Body of pancreas (tissue), 4 donors: ENCODE results near the gene CDKL5. TPM values are rescaled to one million over a fixed set of nuclear protein-coding genes. Genes with fewer than 3 reads are reported as not detected.

ENCODE experiments used
- ATAC-seq: fragments of 150-250 bp; one replicate; pipeline ENCODE4 v1.9.1; 2016
- DNase-seq, 4 donors: peaks; one replicate each; pipeline ENCODE4 v3.0.0-alpha.2; 2019
- H3K27ac ChIP-seq, 4 donors: fragments of 200-600 bp; sonication (generic); 1 replicate in 3 of 4; 2 replicates in 1 of 4; pipeline versions ENCODE4 v1.5.1 to v1.6.1; 2016 to 2019; ENCODE audit warnings: mild to moderate bottlenecking in 1 of 4, mixed read lengths in 1 of 4, moderate library complexity in 1 of 4
- H3K27me3 ChIP-seq, 2 donors: fragments of 200-600 bp; sonication (generic); one replicate each; pipeline ENCODE4 v1.6.0; 2016; ENCODE audit warnings: mild to moderate bottlenecking in 1 of 2
- H3K36me3 ChIP-seq, 2 donors: fragments of 200-600 bp; sonication (generic); replicated peaks in 1 of 2; 2 replicates each; pipeline ENCODE4 v1.5.1; 2016; ENCODE audit warnings: low read depth in 2 of 2; ENCODE audit not compliant: insufficient read depth in 1 of 2
- H3K4me1 ChIP-seq: fragments of 200-600 bp; sonication (generic); one replicate; pipeline ENCODE4 v1.6.0; 2016
- H3K4me3 ChIP-seq, 2 donors: fragments of 200-600 bp; sonication (generic); 1 replicate in 1 of 2; 2 replicates in 1 of 2; pipeline ENCODE4 v1.5.1; 2016 to 2019
- H3K9me3 ChIP-seq, 3 donors: fragments of 200-600 bp; sonication (generic); 1 replicate in 2 of 3; 2 replicates in 1 of 3; pipeline ENCODE4 v1.5.1; 2016
- CTCF ChIP-seq, 7 experiments: fragments of 450-650 bp in 4 of 7; fragments of 200-600 bp in 3 of 7; sonication (generic) in 3 of 7; IDR thresholded peaks; one replicate each; pipeline ENCODE4 v1.5.1; 2016 to 2019; ENCODE audit warnings: antibody characterized with exemption in 7 of 7
- POLR2A ChIP-seq, 3 donors: fragments of 450-650 bp; IDR thresholded peaks; one replicate each; pipeline ENCODE4 v1.6.1; 2016; ENCODE audit warnings: antibody characterized with exemption in 3 of 3, mild to moderate bottlenecking in 2 of 3
- WGBS, 2 donors: methylation state at CpG; one replicate each; pipeline ENCODE4 v1.1.5; 2017; 5-methylcytosine and 5-hydroxymethylcytosine counted together
- intact Hi-C: fragments of 100-400 bp; cut with DNase I; formaldehyde crosslinking; loops from one replicate; pipeline ENCODE4 v1.15.1; 2023
- total RNA-seq, 2 donors: library from RNA; depleted of rRNA; stranded (reverse); fragments of >200 nt; gene quantifications; one replicate each; pipeline ENCODE4 v1.1.0, GENCODE V29; 2016

CDKL5 gene
- total RNA-seq, 2 donors from 2014 or later, result 3.6 to 5.7 TPM

- no peaks in the 10 kb centered on the region for H3K36me3 ChIP-seq
- H3K27ac ChIP-seq, result no peak overlapping the region
- 80 to 89% methylated on average over 3 to 4 of the region's 4 CpGs for WGBS, 2 donors
- DNase-seq, result no peak
- no peaks in the 10 kb centered on the region for H3K4me1 ChIP-seq
- TF ChIP-seq CTCF (IDR thresholded peaks at IDR 0.05) (no peak), POLR2A (IDR thresholded peaks at IDR 0.05) (no peak)
- H3K27me3 ChIP-seq, result no peaks in the 10 kb centered on the region
- intact Hi-C loops, result no loop called here
- ATAC-seq, result no peak
- no peaks in the 10 kb centered on the region for H3K9me3 ChIP-seq
- H3K4me3 ChIP-seq, result no peak overlapping the region
Measured at GRCh38 chrX:18465051-18465450, 39.6 kb downstream of the CDKL5 start.

DNA sequence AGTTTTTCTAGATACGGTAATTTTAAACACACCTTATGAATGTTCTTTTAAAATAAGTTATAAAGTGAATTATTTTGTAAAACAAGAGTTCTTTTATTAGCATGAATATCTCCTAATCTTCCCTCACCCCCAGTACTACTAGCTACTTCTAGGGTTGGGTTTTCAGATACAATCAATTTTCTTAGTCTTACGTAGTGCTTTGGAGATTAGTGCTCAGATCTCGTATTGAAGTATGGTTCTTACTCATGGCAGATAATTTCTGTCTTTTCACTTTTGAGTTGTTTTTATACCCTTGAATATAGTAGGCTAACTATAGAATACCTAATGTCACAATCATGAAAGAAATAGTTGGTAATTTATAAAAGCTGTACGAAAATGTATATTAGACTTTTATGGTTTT, 43.2 kb downstream of the CDKL5 start:
- no peaks in the 10 kb centered on the region for H3K36me3 ChIP-seq
- ATAC-seq (no peak), DNase-seq (no peak)
- WGBS, 2 donors, result 92 to 93% methylated on average over 4 of the region's 4 CpGs
- no peak overlapping the region for H3K4me3 ChIP-seq
- no peaks in the 10 kb centered on the region for H3K9me3 ChIP-seq
- no peak overlapping the region for H3K27ac ChIP-seq
- H3K27me3 ChIP-seq, result no peaks in the 10 kb centered on the region
- intact Hi-C loops, result no loop called here
- H3K4me1 ChIP-seq, result no peaks in the 10 kb centered on the region
- TF ChIP-seq CTCF (IDR thresholded peaks at IDR 0.05), result no peak
- TF ChIP-seq POLR2A (IDR thresholded peaks at IDR 0.05), result no peak

GRCh38 chrX:18471296-18471695, 45.9 kb downstream of the CDKL5 start:
- Histone ChIP-seq H3K27me3 (no peaks in the 10 kb centered on the region), H3K36me3 (no peaks in the 10 kb centered on the region), H3K4me1 (no peaks in the 10 kb centered on the region), H3K27ac (no peak overlapping the region), H3K4me3 (no peak overlapping the region), H3K9me3 (no peaks in the 10 kb centered on the region)
- 90 to 94% methylated on average over 2 of the region's 2 CpGs for WGBS, 2 donors
- intact Hi-C loops, result no loop called here
- TF ChIP-seq CTCF (IDR thresholded peaks at IDR 0.05) (no peak), POLR2A (IDR thresholded peaks at IDR 0.05) (no peak)
- DNase-seq (no peak), ATAC-seq (no peak)

- no peak for DNase-seq
- ATAC-seq, result no peak
- H3K27ac ChIP-seq, result no peak overlapping the region
- H3K27me3 ChIP-seq, result no peaks in the 10 kb centered on the region
- no peak overlapping the region for H3K4me3 ChIP-seq
- no peaks in the 10 kb centered on the region for H3K36me3 ChIP-seq
- intact Hi-C loops, result no loop called here
- H3K4me1 ChIP-seq, result no peaks in the 10 kb centered on the region
- WGBS, 2 donors, result 69 to 87% methylated on average over 5 of the region's 5 CpGs
- TF ChIP-seq POLR2A (IDR thresholded peaks at IDR 0.05), result no peak
- TF ChIP-seq CTCF (IDR thresholded peaks at IDR 0.05), result no peak
- no peaks in the 10 kb centered on the region for H3K9me3 ChIP-seq
Measured at GRCh38 chrX:18490806-18491555, 65.6 kb downstream of the CDKL5 start.
